ENCODE data around the gene METTL16.

DNA sequence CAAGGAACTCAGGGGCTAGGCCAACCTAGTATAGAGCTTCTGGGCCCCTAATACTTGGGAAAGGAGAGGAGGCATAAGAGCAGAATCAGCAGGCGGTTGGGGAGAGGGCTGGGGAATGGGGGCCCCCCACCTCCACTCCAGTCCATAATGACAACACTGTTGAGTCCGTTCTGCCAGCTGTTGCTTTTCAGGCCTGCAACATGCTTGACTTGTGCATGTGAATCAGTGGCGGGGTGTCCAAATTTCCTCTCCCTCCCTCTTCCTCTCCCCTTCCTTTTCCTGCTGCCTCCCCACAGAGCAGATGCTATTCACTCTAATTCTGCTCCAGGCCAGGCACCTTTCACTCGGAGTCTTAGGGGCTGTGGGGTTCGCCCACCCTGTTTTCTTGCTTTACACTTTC is 142.6 kb downstream of the METTL16 start:
- TF ChIP-seq, protein P1, sequence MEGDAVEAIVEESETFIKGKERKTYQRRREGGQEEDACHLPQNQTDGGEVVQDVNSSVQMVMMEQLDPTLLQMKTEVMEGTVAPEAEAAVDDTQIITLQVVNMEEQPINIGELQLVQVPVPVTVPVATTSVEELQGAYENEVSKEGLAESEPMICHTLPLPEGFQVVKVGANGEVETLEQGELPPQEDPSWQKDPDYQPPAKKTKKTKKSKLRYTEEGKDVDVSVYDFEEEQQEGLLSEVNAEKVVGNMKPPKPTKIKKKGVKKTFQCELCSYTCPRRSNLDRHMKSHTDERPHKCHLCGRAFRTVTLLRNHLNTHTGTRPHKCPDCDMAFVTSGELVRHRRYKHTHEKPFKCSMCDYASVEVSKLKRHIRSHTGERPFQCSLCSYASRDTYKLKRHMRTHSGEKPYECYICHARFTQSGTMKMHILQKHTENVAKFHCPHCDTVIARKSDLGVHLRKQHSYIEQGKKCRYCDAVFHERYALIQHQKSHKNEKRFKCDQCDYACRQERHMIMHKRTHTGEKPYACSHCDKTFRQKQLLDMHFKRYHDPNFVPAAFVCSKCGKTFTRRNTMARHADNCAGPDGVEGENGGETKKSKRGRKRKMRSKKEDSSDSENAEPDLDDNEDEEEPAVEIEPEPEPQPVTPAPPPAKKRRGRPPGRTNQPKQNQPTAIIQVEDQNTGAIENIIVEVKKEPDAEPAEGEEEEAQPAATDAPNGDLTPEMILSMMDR (conservative IDR thresholded peaks at IDR 0.05 in 1 of 2, IDR thresholded peaks at IDR 0.05 in 1 of 2; ENCODE audit: extremely low read depth in 1 of 2, insufficient read depth in 1 of 2, low read depth in 1 of 2, low read length in 2 of 2) = no peak
- no peak for TF ChIP-seq EZH2 (IDR thresholded peaks at IDR 0.05; ENCODE audit: borderline replicate concordance, low read length)
